Endothelial cell of umbilical vein (primary cell): ENCODE measurements around the gene GMPPB. TPM values are rescaled to one million over a fixed set of nuclear protein-coding genes. Genes with fewer than 3 reads are reported as not detected.

Experiments
- BruUV-seq: library from RNA; stranded (reverse); fragments of 400-500 nt; replicated peaks from 2 replicates; lab custom pipeline; 2021; lab: Mats Ljungman, UMichigan
- CTCF ChIA-PET: fragments of 300-600, 350-600 bp; sonication (Branson Sonifier 250); formaldehyde crosslinking; loops from one replicate; lab custom pipeline; 2021; ENCODE audit warnings: antibody characterized with exemption, inconsistent platforms; lab: Charles Lee
- POLR2A ChIA-PET: fragments of 300-600, 350-600 bp; sonication (Branson Sonifier 250); formaldehyde crosslinking; loops from one replicate; lab custom pipeline; 2021; ENCODE audit warnings: antibody characterized with exemption, inconsistent platforms; lab: Charles Lee
- DNase-seq: peaks from one replicate; pipeline ENCODE4 v3.0.0-alpha.2; 2011; ENCODE audit warnings: low read depth, low spot score
- FAIRE-seq: peaks from 2 replicates; lab custom pipeline; 2011; peaks lifted over from hg19 to GRCh38; lab: Jason Lieb, UNC
- H2AFZ ChIP-seq: 2 replicates; pipeline ENCODE4 v1.6.0; 2012; ENCODE audit warnings: low read depth, low read length, control low read depth, inconsistent platforms
- H3K27ac ChIP-seq: 2 replicates; pipeline ENCODE4 v1.5.1; 2011; ENCODE audit warnings: low read depth, mild to moderate bottlenecking, control low read depth, low read length, moderate library complexity; ENCODE audit not compliant: insufficient read depth
- H3K27me3 ChIP-seq, 2 experiments: 2 replicates each; pipeline versions ENCODE4 v1.6.0 to v1.6.1; 2011; ENCODE audit warnings: low read length in 2 of 2, mixed read lengths in 1 of 2; ENCODE audit not compliant: control insufficient read depth in 2 of 2, insufficient read depth in 2 of 2
- H3K36me3 ChIP-seq, 2 experiments: 2 replicates in 1 of 2; 3 replicates in 1 of 2; pipeline ENCODE4 v1.5.1; 2011; ENCODE audit warnings: low read length in 2 of 2, mild to moderate bottlenecking in 1 of 2, moderate library complexity in 1 of 2; ENCODE audit not compliant: control insufficient read depth in 2 of 2, insufficient read depth in 2 of 2; ENCODE audit errors: extremely low read depth in 1 of 2
- H3K4me1 ChIP-seq: 3 replicates; pipeline ENCODE4 v1.5.1; 2011; ENCODE audit warnings: mild to moderate bottlenecking, low read length; ENCODE audit not compliant: control insufficient read depth, insufficient read depth; ENCODE audit errors: extremely low read depth
- H3K4me2 ChIP-seq: 2 replicates; pipeline ENCODE4 v1.6.1; 2011; ENCODE audit warnings: low read length, control low read depth, mixed read lengths; ENCODE audit not compliant: insufficient read depth
- H3K4me3 ChIP-seq, 3 experiments: fragments of 200-600 bp in 1 of 3; sonication (generic), shearing (Covaris generic) in 1 of 3; replicated peaks in 1 of 3; 2 replicates each; pipeline ENCODE4 v1.5.1; 2011 to 2016; ENCODE audit warnings: control low read depth in 3 of 3, low read length in 3 of 3, mild to moderate bottlenecking in 2 of 3, inconsistent platforms in 1 of 3, low read depth in 1 of 3, moderate library complexity in 1 of 3; ENCODE audit not compliant: insufficient read depth in 1 of 3
- H3K79me2 ChIP-seq: 2 replicates; pipeline ENCODE4 v1.6.0; 2012; ENCODE audit warnings: low read length, inconsistent platforms; ENCODE audit not compliant: control insufficient read depth, insufficient read depth
- H3K9ac ChIP-seq: replicated peaks from 2 replicates; pipeline ENCODE3; 2011; ENCODE audit warnings: low read length, control low read depth; ENCODE audit not compliant: insufficient read depth; ENCODE audit errors: extremely low read depth
- H3K9me1 ChIP-seq: replicated peaks from 3 replicates; pipeline ENCODE4 v1.6.0; 2011; ENCODE audit warnings: mild to moderate bottlenecking, low read length; ENCODE audit not compliant: control insufficient read depth, insufficient read depth; ENCODE audit errors: extremely low read depth
- H3K9me3 ChIP-seq: replicated peaks from 2 replicates; pipeline ENCODE4 v1.5.1; 2012; ENCODE audit warnings: low read length, inconsistent platforms; ENCODE audit not compliant: control insufficient read depth, insufficient read depth
- H4K20me1 ChIP-seq: replicated peaks from 2 replicates; pipeline ENCODE3; 2011; ENCODE audit warnings: mild to moderate bottlenecking, low read length; ENCODE audit not compliant: control insufficient read depth, insufficient read depth; ENCODE audit errors: extremely low read depth
- CTCF ChIP-seq, 2 donors: IDR thresholded peaks; 1 replicate in 1 of 2; 2 replicates in 1 of 2; pipeline ENCODE4 v1.5.1; 2011; ENCODE audit warnings: low read length in 2 of 2, mild to moderate bottlenecking in 2 of 2, moderate library complexity in 2 of 2, control low read depth in 1 of 2, inconsistent platforms in 1 of 2, low read depth in 1 of 2; ENCODE audit not compliant: insufficient read depth in 1 of 2; ENCODE audit errors: extremely low read depth in 1 of 2
- EZH2 ChIP-seq: IDR thresholded peaks from 2 replicates; pipeline ENCODE4 v1.6.1; 2012; ENCODE audit warnings: borderline replicate concordance, low read depth, mild to moderate bottlenecking, moderate library complexity, low read length, inconsistent platforms; ENCODE audit not compliant: severe bottlenecking
- FOS ChIP-seq: IDR thresholded peaks from 2 replicates; pipeline ENCODE4 v1.6.1; 2011; ENCODE audit warnings: mild to moderate bottlenecking, low read length, moderate library complexity, borderline replicate concordance; ENCODE audit not compliant: insufficient read depth
- GATA2 ChIP-seq: IDR thresholded peaks from 2 replicates; pipeline ENCODE4 v1.7.0; 2011; ENCODE audit warnings: low read depth, mild to moderate bottlenecking, moderate library complexity, mixed read lengths, low read length; ENCODE audit not compliant: insufficient read length, insufficient read depth
- JUN ChIP-seq: IDR thresholded peaks from 2 replicates; pipeline ENCODE4 v1.6.1; 2011; ENCODE audit warnings: borderline replicate concordance, low read depth; ENCODE audit not compliant: insufficient read length, insufficient read depth
- MAX ChIP-seq: IDR thresholded peaks from 2 replicates; pipeline ENCODE4 v1.6.1; 2011; ENCODE audit not compliant: insufficient read depth, insufficient read length
- MYC ChIP-seq: IDR thresholded peaks from one replicate; pipeline ENCODE4 v1.6.1; 2011; ENCODE audit warnings: mild to moderate bottlenecking, low read depth, low read length
- POLR2A ChIP-seq: IDR thresholded peaks from 2 replicates; pipeline ENCODE4 v1.6.1; 2012; ENCODE audit warnings: low read depth, mild to moderate bottlenecking, control low read depth, low read length
- POLR2AphosphoS5 ChIP-seq: IDR thresholded peaks from 2 replicates; pipeline ENCODE4 v1.6.1; 2012; ENCODE audit warnings: low read depth, mild to moderate bottlenecking, control low read depth, low read length, moderate library complexity; ENCODE audit not compliant: insufficient read depth
- dilution Hi-C: fragments of 300-500 bp; cut with MboI; formaldehyde crosslinking; loops from one replicate; pipeline ENCODE4 v1.15.0; 2019; ENCODE audit warnings: low sequenced_read_pairs; ENCODE audit not compliant: extremely low pct_ligation_motif_present
- intact Hi-C: fragments of 100-400 bp; cut with micrococcal nuclease; formaldehyde crosslinking; loops from one replicate; pipeline ENCODE4 v1.10.0; 2022
- polyA plus RNA-seq, 4 experiments: library from polyadenylated mRNA; depleted of rRNA in 3 of 4; stranded (reverse) in 3 of 4; unstranded in 1 of 4; fragments of >200 nt; gene quantifications; 2 replicates each; pipeline versions ENCODE4 v1.2.1 to v1.2.3, GENCODE V29; 2011 to 2012; ENCODE audit warnings: missing spikeins in 1 of 4
- total RNA-seq: library from RNA; stranded (reverse); gene quantifications from 2 replicates; pipeline ENCODE4 v1.2.3, GENCODE V29; 2021

Gene GMPPB
- total and polyA plus RNA-seq, 2 donors (not counting 3 experiments of a cell fraction or from before 2014, with no cell fraction given): 52.5 to 62.0 TPM

GRCh38 chr3:49723296-49723627, 489 bp downstream of the GMPPB start:
- H3K4me2 ChIP-seq: peak overlapping the region; percentile 83
- peaks cover 19% of the 10 kb centered on the region for H3K4me1 ChIP-seq
- no TSS peak for BruUV-seq
- no peaks in the 10 kb centered on the region for H3K9me3 ChIP-seq
- no peak overlapping the region for H2AFZ ChIP-seq
- intact Hi-C loops: loop anchor here (10.0 kb wide), 1 partner anchor 362 kb away; the partner anchor contains the start of gene RBM5
- TF ChIP-seq MYC: no peak
- TF ChIP-seq EZH2: no peak
- no peak for TF ChIP-seq GATA2
- peak; percentile 83 for TF ChIP-seq MAX
- TF ChIP-seq POLR2A: no peak
- TF ChIP-seq JUN: no peak
- H3K79me2 ChIP-seq: peaks cover 13% of the 10 kb centered on the region
- dilution Hi-C loops: no loop called here
- H3K27me3 ChIP-seq: no peaks in the 10 kb centered on the region
- H3K36me3 ChIP-seq: peaks cover 6 to 43% of the 10 kb centered on the region in 2 experiments
- H3K9ac ChIP-seq: peak overlapping the region; percentile 98
- FAIRE-seq: peak; percentile 79
- H3K4me3 ChIP-seq: peak overlapping the region; percentile 59 to 85 (median 81)
- H4K20me1 ChIP-seq: no peaks in the 10 kb centered on the region
- H3K27ac ChIP-seq: peak overlapping the region; percentile 84
- ChIA-PET CTCF (interaction anchor here (0.6 to 2.9 kb wide), 5 partner anchors 11 to 206 kb away, joined by 3 to 9 read pairs (median 4); partner anchors contain the start of gene MON1A), POLR2A (interaction anchor here (0.6 kb wide), 1 partner anchor 347 kb away, joined by 3 read pairs; no protein-coding TSS in a partner anchor)
- no peak for DNase-seq
- H3K9me1 ChIP-seq: no peaks in the 10 kb centered on the region

- H3K27ac ChIP-seq: peak overlapping the region; percentile 84
- peaks cover 19% of the 10 kb centered on the region for H3K4me1 ChIP-seq
- dilution Hi-C loops: no loop called here
- no peaks in the 10 kb centered on the region for H3K9me3 ChIP-seq
- H3K9me1 ChIP-seq: no peaks in the 10 kb centered on the region
- peak overlapping the region; percentile 59 to 85 (median 81) for H3K4me3 ChIP-seq
- H4K20me1 ChIP-seq: no peaks in the 10 kb centered on the region
- H2AFZ ChIP-seq: no peak overlapping the region
- TF ChIP-seq MAX: no peak
- no peak for TF ChIP-seq FOS
- TF ChIP-seq JUN: no peak
- TF ChIP-seq POLR2AphosphoS5: no peak
- no peak for TF ChIP-seq CTCF (IDR thresholded peaks at IDR 0.05; ENCODE audit: extremely low read depth in 1 of 2, insufficient read depth in 1 of 2, low read depth in 1 of 2, low read length in 2 of 2)
- no peak for TF ChIP-seq MYC
- TF ChIP-seq POLR2A: no peak
- TF ChIP-seq EZH2: no peak
- no peak for TF ChIP-seq GATA2
- peak overlapping the region; percentile 98 for H3K9ac ChIP-seq
- H3K79me2 ChIP-seq: peaks cover 13% of the 10 kb centered on the region
- FAIRE-seq (no peak), DNase-seq (no peak)
- intact Hi-C loops: loop anchor here (10.0 kb wide), 1 partner anchor 362 kb away; the partner anchor contains the start of gene RBM5
- ChIA-PET CTCF (interaction anchor here (1.2 to 2.9 kb wide), 2 partner anchors 116 to 183 kb away, joined by 3 to 9 read pairs; no protein-coding TSS in a partner anchor), POLR2A (no interaction called here)
- peaks cover 6 to 40% of the 10 kb centered on the region in 2 experiments for H3K36me3 ChIP-seq
- H3K27me3 ChIP-seq: no peaks in the 10 kb centered on the region
- peak overlapping the region; percentile 83 for H3K4me2 ChIP-seq
- BruUV-seq: no TSS peak
Observed at GRCh38 chr3:49722896-49723295, 855 bp downstream of the GMPPB start.
